Skin of body (tissue), 2 donors: Measurements from ENCODE around the gene SAE1. TPM values are rescaled to one million over a fixed set of nuclear protein-coding genes. Genes with fewer than 3 reads are reported as not detected.
"Not testable (repeated sequence)": the region's sequence is repeated elsewhere in the genome, so short reads cannot be mapped to it uniquely, and the experiment has no call there.

Source experiments
- DNase-seq: peaks from one replicate; lab custom pipeline; 2025; lab: John Stamatoyannopoulos, UW
- total RNA-seq: library from RNA; depleted of rRNA; stranded (reverse); fragments of >200 nt; gene quantifications from one replicate; pipeline ENCODE4 v1.2.3, GENCODE V29; 2014

The SAE1 gene
- total RNA-seq, 1 donor from 2014 or later = 55.8 TPM

DNA sequence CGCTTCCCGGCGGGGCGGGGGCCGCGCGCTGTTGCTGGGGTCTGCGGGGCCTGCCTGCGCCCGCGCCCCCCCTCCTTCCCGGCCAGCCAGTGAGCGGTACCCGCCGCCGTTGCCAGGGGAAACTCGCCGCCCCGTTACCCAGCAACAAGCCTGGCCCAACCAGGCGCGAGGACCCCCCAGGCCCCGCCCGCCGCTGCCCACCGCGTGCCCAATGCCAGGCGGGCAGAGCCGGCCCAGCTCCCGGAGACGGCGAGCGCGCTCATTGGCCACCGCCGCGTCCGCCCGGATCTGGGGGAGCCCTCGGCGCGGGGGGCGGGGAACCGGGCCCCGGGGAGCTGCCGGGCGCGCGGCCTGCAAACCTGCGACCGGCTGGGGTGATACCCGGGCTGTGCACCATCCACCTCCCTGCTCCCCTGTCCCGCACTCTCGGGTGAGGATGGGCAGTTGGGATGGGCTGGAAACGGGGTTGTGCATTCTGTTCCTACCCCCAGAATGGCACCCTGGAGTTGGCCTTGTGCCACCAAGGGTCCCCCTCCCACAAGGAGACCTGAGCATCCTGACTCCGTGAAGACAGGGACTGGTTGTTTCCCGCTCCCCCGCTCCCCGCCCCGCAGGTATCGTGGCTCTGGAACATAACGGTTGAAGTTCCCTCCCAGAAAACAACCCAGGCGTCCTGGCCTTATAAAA lies 109.1 kb downstream of the SAE1 start:
- DNase-seq = no peak

DNA sequence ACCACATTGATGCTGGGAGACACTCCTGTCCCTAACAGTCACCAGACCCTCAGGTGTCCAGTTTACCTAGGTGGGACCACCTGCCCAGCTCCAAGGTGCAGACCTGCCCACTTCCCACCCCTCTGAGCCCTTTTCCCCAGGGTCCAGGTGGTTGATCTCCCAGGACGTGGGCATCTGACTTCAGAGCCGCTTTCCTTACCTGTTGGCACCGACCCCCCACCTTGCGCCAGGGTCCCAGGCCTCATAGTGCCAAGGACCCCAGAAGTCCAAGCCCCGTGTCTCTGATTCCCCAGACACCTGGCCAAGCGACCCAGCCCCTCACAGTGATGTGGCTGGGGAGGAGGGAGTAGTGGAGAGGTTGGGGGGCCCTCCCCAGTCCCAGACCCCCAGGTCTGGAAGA lies 109.9 kb downstream of the SAE1 start:
- no peak for DNase-seq

DNA sequence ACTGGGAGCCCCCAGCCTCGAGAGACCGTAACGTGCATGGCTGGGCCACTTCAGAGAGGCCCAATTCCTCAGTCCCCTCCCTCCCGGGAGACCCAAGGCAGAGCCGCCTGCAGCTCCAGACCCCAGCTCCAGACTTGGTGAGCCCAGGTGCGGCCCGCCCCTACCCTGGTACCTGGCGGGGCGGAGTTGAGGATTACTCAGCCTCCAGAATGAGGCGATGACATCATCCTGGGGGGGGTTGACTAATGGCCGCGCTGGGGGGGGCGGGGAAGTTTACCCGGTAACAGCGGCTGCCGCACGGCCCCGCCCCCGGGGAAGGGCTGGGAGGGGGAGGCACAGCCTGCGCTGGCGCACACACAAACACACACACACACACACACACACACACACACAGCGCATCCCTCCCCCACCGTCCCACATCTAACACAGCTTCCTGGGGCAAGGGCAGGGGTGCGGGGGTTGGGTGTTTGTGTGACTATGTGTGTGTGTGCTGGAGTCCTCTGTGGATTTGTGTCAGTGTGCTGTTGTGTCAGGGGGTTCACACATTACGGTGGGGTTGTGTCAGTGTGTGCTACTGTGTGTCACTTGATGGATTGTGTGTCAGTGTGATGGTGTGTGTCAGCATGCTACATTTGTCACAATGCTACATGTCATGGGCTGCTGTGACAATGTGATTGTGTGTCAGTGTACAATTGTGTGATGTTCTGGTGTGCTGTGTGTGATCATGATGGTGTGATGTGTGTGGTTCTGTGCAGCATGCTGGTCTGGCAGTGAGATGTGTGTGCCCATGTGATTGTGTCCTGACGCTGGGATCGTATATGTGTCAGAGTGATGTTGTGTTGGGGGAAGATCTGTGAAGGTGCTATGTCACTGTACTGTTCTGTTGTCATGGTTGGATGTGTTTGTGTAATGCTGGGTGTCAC lies 110.6 kb downstream of the SAE1 start:
- no peak for DNase-seq

DNA sequence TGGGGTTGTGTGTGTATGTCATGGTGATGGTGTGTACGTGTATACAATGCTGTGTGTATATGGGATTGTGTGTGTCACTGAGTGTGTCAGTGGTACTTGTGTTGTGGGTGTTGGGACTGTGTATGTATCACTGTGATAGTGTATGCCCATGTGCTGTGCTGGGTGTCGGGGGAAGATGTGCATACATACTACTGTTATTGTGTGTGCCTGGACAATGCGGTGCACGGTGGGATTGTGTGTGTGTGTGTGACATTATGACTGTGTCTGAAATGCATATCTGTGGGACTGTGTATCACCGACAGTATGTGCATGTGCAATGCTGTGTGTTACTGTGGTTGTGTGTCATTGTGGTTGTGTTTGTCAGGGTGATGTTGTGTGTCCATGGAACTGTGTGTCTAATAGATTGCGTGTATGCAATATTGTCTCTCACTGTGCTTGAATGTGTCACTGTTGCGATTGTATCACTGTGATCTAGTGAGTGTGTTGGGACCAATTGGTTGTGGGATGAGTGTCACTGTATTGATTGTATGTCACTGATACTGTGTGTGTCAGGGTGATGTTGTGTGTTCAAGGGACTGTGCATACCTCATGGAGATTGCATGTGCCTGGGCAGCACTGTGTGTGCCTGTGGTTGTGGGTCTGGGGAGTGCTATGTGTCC lies 111.4 kb downstream of the SAE1 start:
- no peak for DNase-seq

DNA sequence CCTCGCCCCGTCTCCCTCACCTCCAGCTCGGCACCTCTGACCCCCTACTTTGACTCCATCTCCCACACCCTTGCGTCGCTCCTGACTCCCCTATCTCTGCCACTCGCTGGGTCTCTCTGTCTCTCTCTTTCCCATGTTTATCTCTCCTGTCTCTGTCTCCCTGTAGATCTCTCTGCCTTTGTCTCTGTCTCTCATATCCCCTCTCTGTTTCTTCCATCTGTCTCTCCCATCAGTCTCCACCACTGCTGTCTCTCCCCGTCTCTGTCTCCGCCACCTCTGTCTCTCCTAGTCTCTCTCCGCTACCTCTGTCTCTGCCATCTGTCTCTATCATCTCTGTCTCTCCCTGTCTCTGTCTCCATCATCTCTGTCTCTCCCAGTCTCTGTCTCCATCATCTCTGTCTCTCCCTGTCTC lies 112.7 kb downstream of the SAE1 start:
- DNase-seq = no peak

DNA sequence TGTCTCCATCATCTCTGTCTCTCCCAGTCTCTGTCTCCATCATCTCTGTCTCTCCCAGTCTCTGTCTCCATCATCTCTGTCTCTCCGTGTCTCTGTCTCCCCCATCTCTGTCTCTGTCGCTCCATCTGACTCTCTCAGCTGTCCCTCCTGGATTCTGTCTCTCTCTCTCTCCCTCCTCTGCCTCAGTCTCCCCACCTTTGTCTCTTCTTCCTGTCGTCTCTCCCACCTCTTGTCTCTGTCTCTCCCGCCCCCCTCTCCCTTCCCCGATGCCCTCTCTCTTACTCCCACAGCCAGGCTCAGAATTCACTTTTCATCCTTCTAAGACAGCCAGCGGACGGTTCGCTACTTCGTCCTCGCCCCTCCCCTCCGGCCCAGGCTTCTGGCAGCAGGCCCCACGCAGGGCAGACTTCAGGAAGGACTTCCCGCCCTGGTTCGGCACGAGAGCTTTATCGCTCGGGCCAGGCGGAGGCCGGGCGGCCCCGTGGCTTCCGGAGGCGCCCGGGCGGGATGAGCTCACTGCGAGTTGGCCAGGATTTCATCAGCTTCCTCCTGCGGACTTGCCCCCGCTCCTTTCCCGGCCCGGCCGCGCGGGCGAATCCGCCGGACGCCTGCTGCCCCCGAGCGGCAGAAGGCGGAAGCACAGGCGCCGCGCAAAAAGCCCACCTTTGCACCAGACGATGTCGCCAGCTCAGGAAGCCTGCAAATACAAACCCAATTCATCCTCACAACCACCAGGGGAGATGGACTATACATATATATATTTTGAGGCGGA lies 113.3 kb downstream of the SAE1 start:
- peak; percentile 94 for DNase-seq

DNA sequence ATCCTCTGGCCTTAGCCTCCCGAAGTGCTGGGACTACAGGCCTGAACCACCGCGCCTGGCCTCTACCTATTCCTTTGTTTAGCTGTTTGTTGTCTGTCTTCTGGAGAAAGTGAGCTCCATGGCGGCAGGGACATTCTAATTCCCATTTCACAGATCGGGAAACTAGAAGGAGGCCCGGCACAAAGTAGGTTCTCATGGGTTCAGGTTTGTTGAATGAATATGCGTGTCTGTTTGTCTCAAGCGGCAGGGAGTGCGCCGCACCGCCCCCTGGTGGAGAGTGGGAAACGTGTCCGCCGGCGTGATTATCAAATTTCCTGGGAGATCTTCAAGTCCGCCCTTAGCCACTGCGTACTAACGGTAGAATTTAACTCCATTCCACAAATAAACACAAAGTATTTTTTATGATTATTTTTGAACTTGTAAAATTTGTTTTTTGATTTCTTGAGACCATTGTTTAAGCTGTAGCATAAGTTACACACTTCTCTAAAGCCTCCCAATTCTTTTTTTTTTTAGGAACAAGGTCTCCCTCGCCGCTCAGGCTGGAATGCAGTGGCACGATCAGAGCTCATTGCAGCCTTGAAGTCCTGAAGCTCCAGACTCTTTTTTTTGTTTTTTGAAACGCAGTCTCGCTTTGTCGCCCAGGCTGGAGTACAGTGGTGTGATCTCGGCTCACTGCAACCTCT lies 116.8 kb downstream of the SAE1 start:
- DNase-seq = peak; percentile 69

DNA sequence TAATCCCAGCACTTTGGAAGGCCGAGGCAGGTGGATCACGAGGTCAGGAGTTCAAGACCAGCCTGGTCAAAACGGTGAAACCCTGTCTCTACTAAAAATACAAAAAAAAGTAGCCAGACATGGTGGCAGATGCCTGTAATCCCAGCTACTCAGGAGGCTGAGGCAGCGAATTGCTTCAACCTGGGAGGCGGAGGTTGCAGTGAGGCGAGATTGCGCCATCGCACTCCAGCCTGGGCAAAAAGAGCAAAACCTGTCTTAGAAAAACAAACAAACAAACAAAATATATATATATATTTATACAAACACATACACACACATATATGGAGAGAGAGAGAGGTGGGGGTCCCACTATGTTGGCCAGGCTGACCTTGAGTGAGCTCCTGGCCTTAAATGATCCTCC lies 122.4 kb downstream of the SAE1 start:
- DNase-seq = not testable (repeated sequence)

DNA sequence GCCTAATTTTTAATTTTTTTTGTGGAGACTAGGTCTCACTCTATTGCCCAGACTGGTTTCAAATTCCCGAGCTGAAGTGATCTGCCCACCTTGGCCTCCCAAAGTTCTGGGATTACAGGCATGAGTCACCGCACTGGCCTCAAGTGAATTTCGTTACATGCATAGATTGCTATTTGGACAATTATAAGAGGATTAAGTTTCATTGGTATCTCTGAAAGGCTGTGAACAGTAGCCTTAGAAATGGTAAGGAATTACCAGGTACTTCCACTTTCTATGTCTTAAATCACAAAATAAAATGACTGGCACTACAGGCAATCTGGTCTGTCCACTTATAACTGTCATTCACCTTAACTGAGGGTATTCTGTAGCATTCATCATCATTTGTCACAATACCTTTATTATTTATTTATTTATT lies 122.8 kb downstream of the SAE1 start:
- no peak for DNase-seq

DNA sequence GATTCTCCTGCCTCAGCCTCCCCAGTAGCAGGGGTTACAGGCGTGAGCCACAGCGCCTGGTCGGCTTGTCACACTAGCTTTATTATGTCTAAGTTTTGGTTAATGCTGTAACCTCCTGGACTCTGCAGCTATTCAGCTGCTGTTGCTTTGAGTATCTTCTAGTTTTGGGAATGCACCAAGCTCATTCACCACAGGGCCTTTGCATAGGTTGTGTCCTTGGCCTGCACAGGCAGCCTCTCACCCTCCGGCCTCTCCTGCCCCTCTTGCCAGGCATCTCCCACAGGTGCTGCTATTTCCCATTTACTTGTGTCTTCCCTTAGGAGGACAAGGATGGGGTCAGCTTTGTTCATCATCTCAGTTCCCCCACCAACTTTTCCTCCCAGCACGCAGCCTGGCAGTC lies 123.3 kb downstream of the SAE1 start:
- no peak for DNase-seq

DNA sequence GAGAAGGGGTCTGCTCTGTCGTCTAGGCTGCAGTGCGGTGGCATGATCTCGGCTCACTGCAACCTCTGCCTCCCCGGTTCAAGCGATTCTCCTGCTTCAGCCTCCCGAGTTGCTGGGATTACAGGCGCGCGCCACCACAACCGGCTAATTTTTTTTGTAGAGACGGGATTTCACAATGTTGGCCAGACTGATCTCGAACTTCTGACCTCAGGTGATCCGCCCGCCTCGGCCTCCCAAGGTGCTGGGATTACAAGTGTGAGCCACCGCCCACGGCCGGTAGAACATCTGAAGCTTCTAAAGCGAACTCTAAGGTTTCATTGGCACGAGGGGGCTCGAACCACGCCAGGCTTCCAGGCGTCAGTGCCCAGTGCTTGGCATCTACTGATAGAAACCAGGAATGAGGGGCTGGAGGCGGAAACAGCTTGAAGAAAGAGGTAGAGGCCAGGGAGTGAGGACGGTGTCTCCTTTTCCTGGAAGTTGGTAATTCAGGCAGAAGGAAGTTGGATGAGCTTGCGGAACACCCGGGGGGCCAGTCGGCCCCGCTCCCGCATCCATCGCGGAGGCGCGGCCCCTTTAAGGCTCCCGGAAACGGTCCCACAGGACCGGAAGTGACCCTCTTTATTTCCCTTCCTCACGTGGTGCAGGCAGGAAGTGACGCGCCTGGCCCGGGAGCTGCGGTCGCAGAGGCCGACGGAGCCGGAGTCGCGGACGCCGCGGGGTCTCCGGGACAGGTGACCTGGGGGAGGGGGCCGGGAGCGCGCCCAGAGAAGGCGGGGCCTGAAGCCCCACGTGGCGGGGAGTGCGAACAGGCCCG lies 125.5 kb downstream of the SAE1 start, which contains the start of gene CCDC9:
Gene CCDC9, plus strand, starts transcription at position 647 of the 814 bp plus-strand sequence. CDS start 1,876 bp downstream, outside the sequence.
- DNase-seq = peak; percentile 98

DNA sequence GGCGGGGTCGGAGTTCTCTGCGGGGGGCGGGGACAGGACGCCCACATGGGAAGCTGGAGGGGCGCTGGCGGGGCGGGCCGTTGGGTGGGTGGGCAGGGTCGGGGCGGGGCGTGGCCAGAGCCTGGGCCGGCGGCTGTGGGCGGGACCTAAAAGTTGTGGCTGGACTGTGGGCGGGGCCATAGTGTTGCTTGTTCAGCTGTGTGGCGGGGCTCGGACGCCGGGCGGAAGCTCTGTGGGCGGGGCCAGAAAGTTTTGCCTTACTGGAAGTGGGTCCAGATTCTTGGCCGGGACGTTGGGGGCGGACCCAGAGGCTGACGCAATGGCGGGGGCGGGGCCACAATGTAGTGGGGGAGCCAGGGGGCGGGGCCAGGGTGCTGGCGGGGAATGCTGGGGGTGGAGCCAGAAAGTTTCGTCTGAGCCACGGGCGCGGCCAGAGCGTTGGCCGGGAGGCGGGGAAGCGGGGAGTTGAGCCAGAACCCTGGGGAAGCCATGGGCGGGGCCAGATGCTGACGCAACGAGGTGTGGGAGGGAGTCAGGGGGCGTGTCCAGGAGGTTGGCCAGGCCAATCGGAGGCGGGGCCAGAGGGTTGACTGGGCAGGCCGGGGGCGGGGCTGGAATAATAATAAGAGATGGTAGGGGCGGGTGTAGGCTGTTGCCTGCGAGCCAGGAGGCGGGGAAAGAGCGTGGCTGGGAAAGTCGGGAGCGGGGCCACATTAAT lies 126.2 kb downstream of the SAE1 start:
- DNase-seq = peak; percentile 100

DNA sequence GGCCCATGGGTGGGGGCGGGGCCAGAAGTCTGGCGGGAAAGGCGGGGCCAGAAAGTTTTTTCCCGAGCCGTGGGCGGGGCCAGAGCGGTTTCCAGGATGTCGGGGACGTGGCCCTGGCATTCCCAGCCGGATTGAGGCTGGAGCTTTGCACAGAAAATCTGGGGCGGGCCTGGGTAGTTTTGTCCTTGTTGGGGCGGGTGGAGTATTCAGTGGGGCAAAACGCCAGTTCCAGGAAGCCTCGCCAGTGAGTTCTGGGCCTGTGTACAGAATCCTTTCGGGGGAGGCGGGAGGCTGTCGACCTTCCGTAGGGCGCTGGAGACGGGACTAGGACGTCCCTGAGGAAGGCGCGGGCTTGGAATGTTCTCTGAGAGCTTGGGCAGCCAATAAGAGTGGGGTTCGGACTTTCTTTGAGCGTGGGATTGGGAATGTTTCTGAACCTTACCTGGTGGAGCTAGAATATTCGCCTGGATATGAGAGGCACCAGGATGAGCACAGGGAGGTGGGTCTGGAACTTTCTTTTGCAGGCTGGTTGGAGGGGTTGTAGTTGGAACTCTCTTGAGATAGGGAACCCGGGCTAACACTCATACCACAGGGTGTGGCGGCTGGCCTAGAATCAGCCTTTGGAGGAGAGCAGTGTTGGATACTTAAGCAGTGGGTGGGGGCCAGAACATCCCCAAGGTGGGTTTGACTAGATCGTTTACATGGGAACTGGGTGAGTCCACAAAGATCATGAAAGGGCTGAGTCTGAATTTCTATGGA lies 127.0 kb downstream of the SAE1 start:
- DNase-seq = peak; percentile 73

DNA sequence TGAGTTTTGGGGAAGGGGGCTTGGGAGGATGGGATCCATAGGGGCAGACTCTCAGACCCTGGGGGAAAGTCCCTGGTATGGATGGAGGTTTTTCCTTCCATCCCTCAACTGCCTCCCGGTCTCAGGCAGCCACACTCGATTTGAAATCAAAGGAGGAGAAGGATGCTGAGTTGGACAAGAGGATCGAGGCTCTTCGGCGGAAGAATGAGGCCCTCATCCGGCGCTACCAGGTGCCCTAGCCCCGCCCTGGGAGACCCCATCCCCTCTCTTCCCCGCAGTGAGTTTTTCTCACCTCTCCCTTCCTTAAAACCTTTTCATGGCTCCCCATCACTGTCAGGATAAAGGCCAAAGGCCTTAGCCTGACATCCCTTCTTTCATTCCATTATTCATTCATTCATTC lies 127.8 kb downstream of the SAE1 start:
- no peak for DNase-seq

DNA sequence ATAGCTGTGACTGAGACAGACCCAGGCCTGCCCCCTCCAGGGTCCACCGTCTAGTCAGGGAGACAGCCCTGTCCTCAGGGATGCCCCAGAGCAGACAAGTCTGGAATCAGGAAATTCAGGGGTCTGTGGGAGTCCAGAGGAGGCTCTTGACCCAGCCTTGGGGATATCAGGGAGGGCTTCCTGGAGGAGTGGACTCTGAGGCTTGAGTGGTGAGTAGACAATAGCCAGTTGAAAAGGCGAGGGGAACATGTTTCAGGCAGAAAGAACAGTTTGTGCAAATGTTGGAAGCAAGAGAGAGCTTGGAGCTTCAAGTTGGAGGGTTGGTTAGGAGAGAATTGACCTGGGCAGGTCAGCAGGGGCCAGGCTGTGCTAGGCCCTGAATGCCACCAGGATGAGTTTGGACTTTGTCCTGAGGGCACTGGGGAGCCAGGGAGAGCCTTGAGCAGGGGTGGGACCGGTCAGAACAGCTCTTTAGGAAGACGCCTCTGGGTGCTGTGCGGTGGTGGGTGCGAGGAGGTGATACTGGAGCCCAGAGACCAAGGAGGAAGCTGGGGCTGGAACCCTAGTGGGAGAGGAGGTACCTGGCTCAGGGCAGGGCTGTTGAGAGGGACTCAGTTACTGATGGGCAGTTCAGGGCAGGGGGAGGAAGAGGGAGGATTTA lies 128.4 kb downstream of the SAE1 start:
- no peak for DNase-seq
